Skeletal muscle satellite cell (primary cell): Measurements from ENCODE around the gene MYOM3. TPM values are rescaled to one million over a fixed set of nuclear protein-coding genes. Genes with fewer than 3 reads are reported as not detected.

Experiments used
- H3K27me3 ChIP-seq: 2 replicates; pipeline ENCODE4 v1.7.0; 2013; ENCODE audit warnings: low read length; ENCODE audit not compliant: control insufficient read depth, insufficient read depth
- H3K36me3 ChIP-seq: 2 replicates; pipeline ENCODE4 v1.7.0; 2013; ENCODE audit warnings: mild to moderate bottlenecking, control low read depth, low read length; ENCODE audit not compliant: insufficient read depth
- H3K4me1 ChIP-seq: 2 replicates; pipeline ENCODE4 v1.7.0; 2013; ENCODE audit warnings: low read length; ENCODE audit not compliant: control insufficient read depth, insufficient read depth
- H3K4me2 ChIP-seq: 2 replicates; pipeline ENCODE4 v1.7.0; 2013; ENCODE audit warnings: mild to moderate bottlenecking, low read length
- H3K4me3 ChIP-seq: 2 replicates; pipeline ENCODE4 v1.7.0; 2013; ENCODE audit warnings: low read length
- H3K9ac ChIP-seq: 2 replicates; pipeline ENCODE4 v1.7.0; 2013; ENCODE audit warnings: mild to moderate bottlenecking, low read depth, low read length, moderate library complexity
- H3K9me3 ChIP-seq: replicated peaks from 2 replicates; pipeline ENCODE4 v1.7.0; 2013; ENCODE audit warnings: mild to moderate bottlenecking, control low read depth, low read length
- total RNA-seq: library from RNA; depleted of rRNA; stranded (reverse); fragments of >200 nt; gene quantifications from 2 replicates; pipeline ENCODE4 v1.2.3, GENCODE V29; 2012; rRNA removed

The MYOM3 gene
- total RNA-seq, result 0.25 and 2.0 TPM in 2 replicates

DNA sequence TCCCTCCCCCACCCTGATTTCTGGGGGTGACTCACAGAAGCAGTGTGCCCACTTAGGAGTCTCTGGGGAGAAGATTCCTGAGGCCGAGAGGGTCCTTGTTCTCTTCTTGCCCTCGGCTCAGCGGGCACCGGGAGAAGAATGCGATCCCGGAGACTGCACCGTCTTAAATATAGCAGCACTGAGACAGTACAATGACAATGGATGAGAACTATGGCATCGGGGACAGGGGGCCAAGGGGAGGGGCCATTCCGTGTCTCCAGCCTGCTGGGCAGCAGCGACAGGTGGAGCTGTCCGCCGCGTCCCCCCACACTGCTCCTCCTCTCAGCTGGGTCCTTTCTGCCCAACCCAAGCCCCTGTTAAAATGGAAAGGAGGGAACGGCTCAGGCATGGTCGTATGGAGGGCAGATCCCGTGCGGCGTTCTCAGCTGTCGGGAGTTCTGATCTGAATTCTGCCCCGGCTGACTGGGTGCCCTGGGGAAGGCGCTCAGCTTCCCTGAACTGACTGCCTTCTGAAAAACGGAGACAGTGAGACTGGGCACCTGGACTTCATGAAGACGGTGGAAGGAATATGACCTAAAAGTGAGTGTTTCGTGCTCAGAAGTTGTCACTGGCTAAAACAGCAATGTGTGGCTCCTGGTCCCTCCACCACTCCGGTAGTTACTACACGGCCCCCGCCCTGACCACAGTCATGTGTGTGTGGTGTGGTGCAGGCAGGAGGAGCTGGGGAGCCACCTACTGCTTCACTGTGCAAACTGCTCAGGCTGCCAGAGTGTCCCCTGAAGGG, at the start of gene MYOM3:
Gene MYOM3, minus strand, starts transcription at position 140 of the 784 bp plus-strand sequence. CDS start 3,499 bp downstream, outside the sequence.
- H3K4me2 ChIP-seq, result peak within 1 kb of the TSS; percentile 80
- peak within 1 kb of the TSS; percentile 9 for H3K9ac ChIP-seq
- H3K36me3 ChIP-seq, result no peaks in the 10 kb centered on the region
- H3K4me1 ChIP-seq, result peaks cover 34% of the 10 kb centered on the region
- no peaks in the 10 kb centered on the region for H3K9me3 ChIP-seq
- peaks cover 20% of the 10 kb centered on the region for H3K27me3 ChIP-seq
- H3K4me3 ChIP-seq, result peak within 1 kb of the TSS; percentile 60

DNA sequence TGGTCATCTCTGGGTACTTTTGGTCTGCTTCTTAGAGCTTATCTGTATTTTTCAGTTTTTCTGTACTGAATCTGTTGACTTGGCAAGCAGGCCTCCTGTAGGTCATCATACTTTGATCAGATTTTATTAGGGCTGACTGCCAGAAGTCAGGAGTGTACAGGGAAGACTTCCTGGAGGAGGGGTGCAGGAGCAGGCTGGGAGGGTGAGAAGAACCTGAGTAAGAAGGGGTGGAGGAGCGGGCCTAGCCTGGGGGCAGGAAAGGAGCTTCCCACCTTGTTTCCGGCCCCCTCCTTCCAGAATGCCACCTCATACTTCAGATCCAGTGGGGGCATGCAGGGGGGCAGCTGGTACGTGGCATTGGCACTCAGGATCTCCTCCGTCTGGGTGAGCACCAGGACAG, 49.3 kb upstream of the MYOM3 start:
- H3K4me1 ChIP-seq, result no peaks in the 10 kb centered on the region
- no peak overlapping the region for H3K9ac ChIP-seq
- H3K27me3 ChIP-seq, result peaks cover 59% of the 10 kb centered on the region
- H3K9me3 ChIP-seq, result no peaks in the 10 kb centered on the region
- no peak overlapping the region for H3K4me2 ChIP-seq
- no peaks in the 10 kb centered on the region for H3K36me3 ChIP-seq
- no peak overlapping the region for H3K4me3 ChIP-seq

DNA sequence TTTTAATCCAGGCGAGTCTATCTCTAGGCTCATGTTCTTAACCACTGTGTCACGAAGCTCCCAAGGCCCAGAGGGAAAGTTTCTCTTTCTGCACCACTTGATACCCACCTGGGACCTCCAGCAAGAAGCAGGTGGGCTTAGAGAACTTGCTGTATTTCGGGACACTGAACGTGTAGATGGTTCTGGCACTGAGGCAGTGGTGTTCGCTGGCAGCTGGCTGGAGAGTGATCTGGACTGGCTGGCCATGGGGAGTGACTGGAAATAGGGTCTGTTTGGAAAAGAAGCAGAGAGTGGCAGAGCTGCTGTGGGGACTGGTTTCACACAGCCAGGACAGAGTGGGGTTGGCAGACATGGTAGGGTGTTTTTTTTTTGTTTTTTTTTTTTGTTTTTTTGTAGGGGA, 47.4 kb upstream of the MYOM3 start:
- peaks cover 42% of the 10 kb centered on the region for H3K27me3 ChIP-seq
- H3K4me3 ChIP-seq, result no peak overlapping the region
- no peaks in the 10 kb centered on the region for H3K4me1 ChIP-seq
- no peak overlapping the region for H3K9ac ChIP-seq
- no peak overlapping the region for H3K4me2 ChIP-seq
- H3K36me3 ChIP-seq, result no peaks in the 10 kb centered on the region
- no peaks in the 10 kb centered on the region for H3K9me3 ChIP-seq

DNA sequence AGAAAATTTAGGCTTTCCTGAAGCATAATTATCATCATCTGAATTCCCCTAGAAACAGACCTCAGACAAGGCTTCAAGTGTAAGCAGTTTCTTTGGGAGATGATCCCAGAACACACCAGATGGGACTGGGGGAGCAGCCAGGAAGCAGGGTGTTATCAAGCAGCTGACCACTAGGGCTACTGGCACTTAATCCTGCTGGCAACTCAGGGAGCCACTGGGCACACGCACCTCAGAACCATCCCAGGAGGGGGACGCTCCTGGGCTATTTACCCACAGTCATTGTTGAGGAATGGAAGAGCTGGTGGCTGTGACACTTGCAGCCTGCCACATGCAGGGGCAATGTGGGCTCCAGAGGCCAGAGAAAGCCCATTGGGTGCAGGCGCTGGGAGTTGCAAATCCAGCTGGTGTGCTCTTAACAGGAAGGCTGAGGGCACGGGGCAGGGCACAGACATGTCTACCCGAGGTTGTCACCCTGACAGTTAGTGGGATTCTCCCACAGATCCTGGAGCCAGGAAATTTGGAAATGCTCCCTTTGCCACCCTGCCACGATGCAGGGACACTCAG, 46.1 kb upstream of the MYOM3 start:
- H3K4me2 ChIP-seq, result no peak overlapping the region
- no peaks in the 10 kb centered on the region for H3K36me3 ChIP-seq
- H3K27me3 ChIP-seq, result peaks cover 35% of the 10 kb centered on the region

DNA sequence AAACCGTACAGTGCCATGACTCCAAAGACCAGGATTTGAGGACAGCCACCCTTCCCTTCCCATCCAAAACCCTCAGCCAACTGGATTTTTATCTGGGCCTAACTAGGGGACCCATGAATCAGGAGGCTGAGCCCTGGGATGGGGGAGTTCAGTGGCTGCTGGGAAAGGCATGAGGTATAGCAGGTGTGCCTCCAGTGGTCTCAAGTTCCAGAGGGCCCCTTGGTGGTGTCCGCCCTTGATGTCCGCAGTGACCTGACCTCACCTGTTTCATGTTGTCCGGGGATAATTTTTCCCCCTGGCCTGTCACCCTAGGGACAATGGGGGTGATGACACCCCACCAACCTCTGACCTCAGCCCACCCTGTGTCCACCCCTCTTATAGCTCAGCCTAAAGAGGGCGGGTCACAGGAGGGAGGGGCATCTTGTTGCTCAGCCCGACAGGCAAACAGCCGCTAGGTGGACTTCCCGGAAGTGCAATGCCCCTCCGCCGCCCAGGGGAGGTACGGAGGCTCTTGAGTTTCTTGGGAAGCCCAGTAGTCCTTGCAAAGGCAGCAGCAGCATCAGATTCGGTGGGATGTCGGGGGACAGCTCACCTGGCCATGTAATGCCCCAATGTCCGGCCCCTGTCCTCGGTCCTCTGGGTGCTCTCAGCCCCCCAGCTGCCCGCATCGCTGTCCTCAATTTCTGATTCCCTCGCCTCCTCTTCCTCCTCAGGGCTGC, 44.8 kb upstream of the MYOM3 start:
- peaks cover 39% of the 10 kb centered on the region for H3K27me3 ChIP-seq

More for the DNA sequence above, 46.1 kb upstream of the MYOM3 start:
- H3K9me3 ChIP-seq, result no peaks in the 10 kb centered on the region
- no peak overlapping the region for H3K4me3 ChIP-seq
- no peak overlapping the region for H3K9ac ChIP-seq
- no peaks in the 10 kb centered on the region for H3K4me1 ChIP-seq

DNA sequence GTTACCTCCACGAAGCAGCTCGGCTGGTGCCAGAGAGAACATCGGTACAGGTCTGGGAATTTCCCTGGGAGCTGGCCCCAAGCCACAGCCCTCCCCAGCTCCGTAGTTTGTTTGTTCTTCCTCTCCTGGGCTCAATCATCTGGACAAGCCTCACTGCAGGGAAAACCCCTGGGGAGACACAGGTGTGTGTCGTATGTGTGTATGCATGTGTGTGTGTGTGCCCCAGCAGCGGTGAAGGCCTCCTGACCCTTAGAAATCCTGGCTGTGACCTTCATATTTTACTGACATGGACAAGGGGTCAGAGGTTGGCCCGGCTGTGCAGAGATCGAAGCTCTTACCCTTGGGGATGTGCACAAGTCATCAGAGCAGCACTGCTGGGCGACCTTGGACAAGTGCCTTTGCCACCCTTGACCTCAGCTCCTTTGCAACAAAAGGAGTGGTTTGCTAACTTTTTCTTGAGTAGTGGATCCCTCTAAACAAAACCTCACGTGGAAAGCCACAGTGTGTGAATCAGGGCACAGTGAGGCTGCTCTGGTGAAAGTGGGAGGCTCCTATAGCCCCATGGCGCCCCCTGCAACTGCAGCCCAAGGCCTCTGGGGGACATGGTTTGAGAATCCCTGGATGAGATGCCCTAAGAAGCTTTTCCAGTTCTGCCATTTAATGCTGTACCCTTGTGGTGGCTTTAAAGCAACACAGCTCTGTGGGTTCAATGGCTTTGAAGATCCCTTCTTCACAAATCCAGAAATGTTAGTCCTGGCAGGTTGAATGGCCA, 43.3 kb upstream of the MYOM3 start:
- Histone ChIP-seq H3K9me3 (no peaks in the 10 kb centered on the region), H3K36me3 (no peaks in the 10 kb centered on the region), H3K4me1 (peaks cover 5% of the 10 kb centered on the region), H3K4me3 (no peak overlapping the region), H3K27me3 (peaks cover 48% of the 10 kb centered on the region), H3K4me2 (no peak overlapping the region), H3K9ac (no peak overlapping the region)

More for the DNA sequence above, 44.8 kb upstream of the MYOM3 start:
- no peak overlapping the region for H3K4me2 ChIP-seq
- no peaks in the 10 kb centered on the region for H3K36me3 ChIP-seq
- no peaks in the 10 kb centered on the region for H3K4me1 ChIP-seq
- H3K9me3 ChIP-seq, result no peaks in the 10 kb centered on the region
- H3K4me3 ChIP-seq, result no peak overlapping the region
- H3K9ac ChIP-seq, result no peak overlapping the region

DNA sequence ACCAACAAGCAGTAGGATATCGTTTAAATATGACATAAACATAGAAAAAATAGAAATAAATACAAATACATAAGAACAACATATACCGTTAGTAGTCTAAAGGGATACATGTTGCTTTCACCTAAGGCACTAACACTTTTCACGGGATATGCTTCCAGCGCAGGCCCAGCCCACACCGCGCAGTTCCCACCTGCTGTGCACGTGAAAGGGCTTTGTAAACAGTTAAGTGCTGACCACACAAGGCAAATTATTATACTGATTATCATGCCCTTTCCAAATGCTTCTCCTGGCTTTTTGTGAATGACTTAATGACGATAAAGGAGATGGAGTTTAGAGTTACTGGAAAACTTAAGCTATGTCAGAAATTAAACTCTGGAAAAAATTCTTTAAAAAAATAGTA, 42.3 kb upstream of the MYOM3 start:
- peaks cover 48% of the 10 kb centered on the region for H3K27me3 ChIP-seq
- no peaks in the 10 kb centered on the region for H3K36me3 ChIP-seq
- no peak overlapping the region for H3K4me3 ChIP-seq
- no peaks in the 10 kb centered on the region for H3K9me3 ChIP-seq
- peaks cover 14% of the 10 kb centered on the region for H3K4me1 ChIP-seq
- no peak overlapping the region for H3K9ac ChIP-seq
- H3K4me2 ChIP-seq, result no peak overlapping the region

DNA sequence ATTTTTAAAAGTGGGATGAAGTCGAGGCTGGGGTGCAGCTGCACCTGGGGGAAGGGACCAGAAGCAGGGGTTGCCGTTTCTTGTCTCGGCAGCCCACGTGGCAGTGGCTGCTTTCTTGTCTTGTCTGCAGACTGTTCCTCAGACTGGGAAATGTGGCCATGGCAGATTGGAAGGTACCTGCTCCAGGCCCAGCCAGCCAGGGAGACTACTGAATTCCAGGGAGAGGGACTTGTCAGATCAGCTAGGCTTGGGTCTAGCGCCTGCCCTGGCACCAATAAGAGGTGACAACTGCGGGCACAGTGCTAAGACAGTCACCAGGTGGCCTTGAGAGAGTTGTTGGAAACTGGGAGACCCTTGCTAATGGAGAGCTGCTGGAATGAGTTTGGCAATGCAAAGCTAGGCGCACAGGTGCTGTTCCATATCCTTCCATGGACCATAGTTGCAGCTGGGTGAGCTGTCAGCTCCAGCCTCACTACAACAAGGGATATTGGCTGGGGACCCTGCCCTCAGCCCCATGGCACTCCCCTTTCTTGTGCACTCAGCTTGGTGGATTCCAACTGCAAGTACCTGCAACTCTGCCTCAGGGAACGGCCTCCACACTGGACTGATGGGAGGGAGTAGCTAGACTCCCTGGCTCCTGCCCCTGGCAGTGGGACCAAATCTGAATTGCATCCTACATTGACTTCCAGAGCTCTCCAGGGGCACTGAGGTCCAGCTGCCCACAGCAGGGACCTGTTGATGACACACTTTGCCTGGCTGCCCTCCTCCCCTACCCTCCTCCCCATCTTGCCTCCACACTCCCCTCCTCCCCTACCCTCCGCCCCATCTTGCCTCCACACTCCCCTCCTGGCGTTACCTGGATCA, 40.9 kb upstream of the MYOM3 start:
- Histone ChIP-seq H3K9me3 (no peaks in the 10 kb centered on the region), H3K4me3 (no peak overlapping the region), H3K9ac (no peak overlapping the region)

DNA sequence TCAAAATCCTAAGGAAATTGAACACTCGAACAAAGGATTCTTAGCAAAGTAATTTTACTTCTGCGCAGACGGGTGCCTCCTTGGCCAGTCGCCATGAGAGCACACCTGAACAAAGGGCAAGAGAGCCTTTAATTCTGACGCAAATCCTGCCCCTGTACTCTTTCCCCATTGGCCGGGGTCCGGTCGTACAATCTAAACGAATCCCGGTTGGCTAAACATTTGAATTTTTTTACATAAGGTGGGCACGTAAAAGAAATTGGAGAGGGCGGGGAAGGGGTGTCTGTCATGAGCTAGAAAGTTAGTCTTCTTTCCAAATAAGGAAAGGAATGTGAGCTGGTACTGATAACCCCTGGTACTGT, 39.2 kb upstream of the MYOM3 start:
- Histone ChIP-seq H3K4me2 (no peak overlapping the region), H3K36me3 (no peaks in the 10 kb centered on the region), H3K9ac (no peak overlapping the region), H3K27me3 (peaks cover 42% of the 10 kb centered on the region), H3K9me3 (no peaks in the 10 kb centered on the region), H3K4me3 (no peak overlapping the region), H3K4me1 (peaks cover 14% of the 10 kb centered on the region)

More for the DNA sequence above, 40.9 kb upstream of the MYOM3 start:
- Histone ChIP-seq H3K4me1 (peaks cover 14% of the 10 kb centered on the region), H3K4me2 (no peak overlapping the region), H3K27me3 (peaks cover 41% of the 10 kb centered on the region), H3K36me3 (no peaks in the 10 kb centered on the region)

DNA sequence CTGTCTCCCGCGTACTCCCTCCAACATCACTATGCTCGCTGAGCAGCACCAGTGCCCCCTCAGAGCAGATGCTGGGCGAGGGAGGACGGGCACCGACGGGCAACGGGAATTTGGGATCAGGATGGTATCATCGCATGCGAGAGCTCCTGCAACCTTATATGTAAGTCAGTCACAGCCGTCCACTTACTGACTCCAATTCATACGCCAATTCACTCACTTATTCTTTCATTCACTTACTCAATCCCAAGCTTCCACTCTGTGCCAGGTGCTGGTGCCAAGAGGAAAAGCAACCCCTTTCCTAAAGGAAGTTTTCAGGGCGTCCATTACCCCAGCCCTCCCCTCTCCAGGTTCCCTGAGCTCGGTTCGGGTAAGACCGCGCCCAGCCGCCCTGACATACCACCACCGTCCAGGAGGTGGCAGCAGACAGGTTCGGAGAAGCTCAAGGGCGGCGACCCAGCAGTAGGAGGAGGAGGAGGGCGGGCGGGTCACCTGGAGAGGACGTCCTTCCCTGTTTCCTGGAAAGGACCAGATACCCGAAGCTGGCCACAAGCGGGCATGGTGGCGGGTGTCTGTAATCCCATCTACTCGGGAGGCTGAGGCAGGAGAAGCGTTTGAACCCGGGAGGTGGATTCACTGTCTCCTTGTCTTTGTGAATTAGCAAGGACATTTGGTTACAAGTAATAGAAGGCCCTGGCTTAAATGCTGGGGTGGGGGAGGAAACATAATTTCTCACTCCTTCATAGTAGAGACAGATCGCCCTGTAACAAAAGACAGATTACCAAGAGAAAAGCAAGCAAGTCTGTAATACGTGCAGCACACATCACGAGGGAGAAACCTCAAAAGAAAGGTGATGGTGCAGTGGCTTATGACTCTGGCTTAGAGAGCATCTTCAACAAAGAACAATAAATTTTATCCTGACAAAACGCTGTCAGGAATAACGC, 38.6 kb upstream of the MYOM3 start:
- peaks cover 14% of the 10 kb centered on the region for H3K4me1 ChIP-seq
- no peaks in the 10 kb centered on the region for H3K9me3 ChIP-seq
- no peaks in the 10 kb centered on the region for H3K36me3 ChIP-seq
- H3K9ac ChIP-seq, result no peak overlapping the region
- H3K4me3 ChIP-seq, result peak overlapping the region; percentile 57
- H3K27me3 ChIP-seq, result peaks cover 45% of the 10 kb centered on the region
- H3K4me2 ChIP-seq, result peak overlapping the region; percentile 83
